ENCODE measurements around the gene EXOSC7.

- TF ChIP-seq YY1 (IDR thresholded peaks at IDR 0.05; ENCODE audit: insufficient read depth, insufficient read length), result no peak
- TF ChIP-seq SUZ12 (IDR thresholded peaks at IDR 0.05; ENCODE audit: extremely low read depth, insufficient read depth, insufficient read length), result no peak
These were observed 33.7 kb upstream of the EXOSC7 start for GRCh38 chr3:44942202-44942921.
